ENCODE results near the gene JAML.

Gene JAML

DNA sequence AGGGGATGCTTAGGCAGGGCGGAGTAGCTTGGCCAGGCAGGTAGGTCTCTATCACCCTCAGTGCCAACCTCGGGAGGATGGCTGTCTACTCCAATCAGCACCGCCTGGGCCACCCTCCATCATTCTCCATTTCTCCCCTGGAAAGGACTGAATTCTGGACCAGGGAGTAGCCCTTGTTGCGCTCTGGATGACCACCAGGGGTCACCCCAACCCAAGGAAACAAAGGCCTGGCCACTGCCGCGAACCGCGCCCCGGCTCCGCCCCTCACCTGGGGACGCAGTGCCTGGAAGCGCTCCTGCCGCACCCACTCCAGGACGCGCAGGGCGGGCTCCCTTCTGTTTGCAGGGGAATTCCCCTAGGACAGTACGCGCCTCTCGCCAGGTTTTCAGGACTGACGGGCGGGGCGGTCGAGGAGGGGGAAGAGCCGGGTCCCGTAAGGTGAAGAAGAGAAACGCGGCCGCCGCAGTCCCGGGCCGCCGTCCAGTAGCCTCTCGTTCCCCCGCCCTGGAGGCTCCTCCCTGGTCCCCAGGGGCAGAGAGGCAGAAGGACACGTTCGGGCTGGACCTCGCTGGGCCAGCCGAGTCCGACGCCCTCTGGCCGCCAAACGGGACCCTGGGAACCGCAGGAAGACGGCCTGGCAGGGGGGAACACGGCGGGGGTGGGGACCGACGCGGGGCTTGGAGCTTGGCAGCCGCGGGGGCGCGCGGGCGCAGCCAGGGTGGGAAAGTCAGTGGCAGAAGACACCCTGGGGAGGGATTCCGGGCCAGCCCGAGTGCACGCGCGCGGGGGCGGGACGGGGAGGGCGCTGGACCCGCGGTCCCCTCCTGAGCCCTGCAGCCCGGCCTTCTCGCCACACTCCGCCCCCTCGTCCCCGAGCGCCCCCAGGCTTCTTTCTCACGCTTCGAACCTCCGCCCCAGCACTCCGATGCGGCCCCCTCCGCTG, 79.3 kb downstream of the JAML start:
- peak; percentile 21 for DNase-seq (ENCODE audit: low read depth)

DNA sequence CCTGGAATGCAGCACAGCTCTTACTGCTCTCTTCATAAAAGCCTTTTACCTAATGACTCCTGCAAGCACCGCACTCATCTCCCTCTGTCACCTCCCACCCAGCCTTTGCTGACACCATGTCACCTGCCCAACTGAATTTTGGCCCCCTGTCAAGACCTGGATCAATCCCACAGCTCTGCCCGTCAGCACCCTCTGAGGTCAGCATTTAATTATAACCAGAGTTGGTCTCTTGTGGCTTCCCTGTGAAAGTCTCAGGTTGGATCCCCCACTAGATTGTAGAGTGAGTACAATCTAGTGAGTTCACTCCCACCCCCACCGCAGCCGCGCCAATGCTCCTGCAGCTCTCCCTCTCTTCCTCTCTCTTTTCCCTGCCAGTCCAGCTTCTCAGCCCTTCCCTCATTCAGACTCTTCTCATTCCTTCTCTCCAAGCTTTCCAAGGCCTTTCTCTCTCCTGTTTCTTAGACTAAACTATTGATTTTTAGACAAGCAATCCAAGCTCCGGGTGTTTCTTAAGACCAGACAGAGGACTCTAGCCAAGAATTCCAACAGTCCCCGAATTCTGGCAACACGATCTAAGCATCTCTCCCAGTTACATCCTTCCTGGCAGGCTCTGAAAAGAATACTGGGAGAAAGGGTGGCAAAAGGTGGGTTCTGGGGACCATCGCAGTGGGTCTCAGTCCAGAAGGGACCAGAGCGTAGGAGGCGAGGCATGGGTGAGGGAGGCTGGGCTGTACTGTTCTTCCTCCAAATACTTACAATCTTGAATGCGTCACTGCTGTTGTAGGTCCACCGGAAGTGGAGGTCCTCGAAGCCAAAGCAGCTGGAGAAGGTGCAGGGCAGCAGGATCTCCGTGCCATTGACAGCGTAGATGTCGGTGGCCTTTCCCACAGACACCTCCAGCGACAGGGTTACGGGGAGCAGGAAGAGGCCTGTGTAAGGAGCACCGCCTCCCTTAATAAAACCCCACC, 80.2 kb downstream of the JAML start:
- DNase-seq (ENCODE audit: low read depth) = no peak

Measured in fibroblast of the conjunctiva (primary cell).